ENCODE results near the gene MCU. TPM values are rescaled to one million over a fixed set of nuclear protein-coding genes. Genes with fewer than 3 reads are reported as not detected.
"Not testable (repeated sequence)": the region's sequence is repeated elsewhere in the genome, so short reads cannot be mapped to it uniquely, and the experiment has no call there.

MCU gene
- total RNA-seq, 2 donors from 2014 or later, result 15.0 to 24.6 TPM

- TF ChIP-seq CTCF (IDR thresholded peaks at IDR 0.05), result no peak
- Histone ChIP-seq H3K9me3 (no peaks in the 10 kb centered on the region), H3K36me3 (no peaks in the 10 kb centered on the region), H3K27ac (peak overlapping the region; percentile 14 to 79), H3K27me3 (replicated peaks; ENCODE audit: insufficient read depth) (no peaks in the 10 kb centered on the region), H3K4me1 (ENCODE audit: control insufficient read depth in 1 of 2, low read depth in 2 of 2) (peaks cover 45 to 56% of the 10 kb centered on the region in 2 donors), H3K4me3 (peak overlapping the region; percentile 17)
- ATAC-seq (ENCODE audit: insufficient number of reproducible peaks, low FRiP score, low read depth), result no peak
- no peak for DNase-seq (ENCODE audit: low spot score)
Observed at GRCh38 chr10:72736828-72737220, 44.9 kb downstream of the MCU start.

- H3K9me3 ChIP-seq; ATAC-seq (ENCODE audit: insufficient number of reproducible peaks, low FRiP score, low read depth); H3K4me3 ChIP-seq; H3K36me3 ChIP-seq; DNase-seq (ENCODE audit: low spot score); H3K27me3 ChIP-seq (replicated peaks; ENCODE audit: insufficient read depth): not testable (repeated sequence)
- Histone ChIP-seq H3K27ac (peak overlapping the region; percentile 31 to 79), H3K4me1 (ENCODE audit: control insufficient read depth in 1 of 2, low read depth in 2 of 2) (peaks cover 45 to 56% of the 10 kb centered on the region in 2 donors)
Observed at GRCh38 chr10:72737357-72737756, 45.4 kb downstream of the MCU start.

GRCh38 chr10:72738486-72738885, 46.5 kb downstream of the MCU start:
- Histone ChIP-seq H3K4me3 (peak overlapping the region; percentile 46), H3K27ac (peak overlapping the region; percentile 31 to 79), H3K27me3 (replicated peaks; ENCODE audit: insufficient read depth) (no peaks in the 10 kb centered on the region), H3K36me3 (no peaks in the 10 kb centered on the region), H3K4me1 (ENCODE audit: control insufficient read depth in 1 of 2, low read depth in 2 of 2) (peaks cover 45 to 56% of the 10 kb centered on the region in 2 donors), H3K9me3 (no peaks in the 10 kb centered on the region)
- no peak for TF ChIP-seq CTCF (IDR thresholded peaks at IDR 0.05)
- peak; percentile 50 for ATAC-seq (ENCODE audit: insufficient number of reproducible peaks, low FRiP score, low read depth)
- DNase-seq (ENCODE audit: low spot score), result no peak

- Histone ChIP-seq H3K4me1 (ENCODE audit: control insufficient read depth in 1 of 2, low read depth in 2 of 2) (peaks cover 53 to 60% of the 10 kb centered on the region in 2 donors), H3K27ac (no peak overlapping the region), H3K4me3 (no peak overlapping the region), H3K27me3 (replicated peaks; ENCODE audit: insufficient read depth) (no peaks in the 10 kb centered on the region), H3K9me3 (no peaks in the 10 kb centered on the region), H3K36me3 (no peaks in the 10 kb centered on the region)
- no peak for DNase-seq (ENCODE audit: low spot score)
- no peak for TF ChIP-seq CTCF (IDR thresholded peaks at IDR 0.05)
- ATAC-seq (ENCODE audit: insufficient number of reproducible peaks, low FRiP score, low read depth), result no peak
Observed at GRCh38 chr10:72740528-72740927, 48.6 kb downstream of the MCU start.

- no peak for TF ChIP-seq CTCF (IDR thresholded peaks at IDR 0.05)
- DNase-seq (ENCODE audit: low spot score) (no peak), ATAC-seq (ENCODE audit: insufficient number of reproducible peaks, low FRiP score, low read depth) (no peak)
- Histone ChIP-seq H3K4me1 (ENCODE audit: control insufficient read depth in 1 of 2, low read depth in 2 of 2) (peaks cover 42 to 59% of the 10 kb centered on the region in 2 donors), H3K36me3 (no peaks in the 10 kb centered on the region), H3K27ac (no peak overlapping the region), H3K4me3 (no peak overlapping the region), H3K27me3 (replicated peaks; ENCODE audit: insufficient read depth) (no peaks in the 10 kb centered on the region), H3K9me3 (no peaks in the 10 kb centered on the region)
Observed at GRCh38 chr10:72742092-72742491, 50.1 kb downstream of the MCU start.

GRCh38 chr10:72742797-72743196, 50.9 kb downstream of the MCU start:
- Histone ChIP-seq H3K4me1 (ENCODE audit: control insufficient read depth in 1 of 2, low read depth in 2 of 2) (peaks cover 39 to 57% of the 10 kb centered on the region in 2 donors), H3K4me3 (no peak overlapping the region), H3K27ac (no peak overlapping the region), H3K36me3 (no peaks in the 10 kb centered on the region), H3K27me3 (replicated peaks; ENCODE audit: insufficient read depth) (no peaks in the 10 kb centered on the region), H3K9me3 (no peaks in the 10 kb centered on the region)
- DNase-seq (ENCODE audit: low spot score) (no peak), ATAC-seq (ENCODE audit: insufficient number of reproducible peaks, low FRiP score, low read depth) (no peak)
- TF ChIP-seq CTCF (IDR thresholded peaks at IDR 0.05), result no peak

All from thoracic aorta (tissue), 2 donors.